NCI-H748 (cell line): ENCODE data around the gene ZCWPW1.

Experiments used
- DNase-seq: peaks from one replicate; lab custom pipeline; 2025; ENCODE audit not compliant: unreplicated experiment; lab: John Stamatoyannopoulos, UW

The ZCWPW1 gene

DNA sequence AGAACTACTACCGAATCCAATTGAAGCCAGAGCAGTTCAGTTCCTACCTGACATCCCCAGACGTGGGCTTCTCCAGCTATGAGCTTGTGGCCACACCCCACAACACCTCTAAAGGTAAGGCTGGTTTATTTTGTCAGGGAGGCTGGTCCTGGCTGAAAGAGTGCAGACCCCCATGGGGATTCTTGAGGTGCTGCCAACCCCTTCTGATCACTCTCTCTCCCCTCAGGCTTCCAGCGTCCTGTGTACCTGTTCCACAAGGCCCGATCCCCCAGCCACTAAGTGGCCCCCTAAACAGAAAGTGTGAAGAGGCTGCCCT, 4.7 kb upstream of the ZCWPW1 start:
- DNase-seq: no peak

DNA sequence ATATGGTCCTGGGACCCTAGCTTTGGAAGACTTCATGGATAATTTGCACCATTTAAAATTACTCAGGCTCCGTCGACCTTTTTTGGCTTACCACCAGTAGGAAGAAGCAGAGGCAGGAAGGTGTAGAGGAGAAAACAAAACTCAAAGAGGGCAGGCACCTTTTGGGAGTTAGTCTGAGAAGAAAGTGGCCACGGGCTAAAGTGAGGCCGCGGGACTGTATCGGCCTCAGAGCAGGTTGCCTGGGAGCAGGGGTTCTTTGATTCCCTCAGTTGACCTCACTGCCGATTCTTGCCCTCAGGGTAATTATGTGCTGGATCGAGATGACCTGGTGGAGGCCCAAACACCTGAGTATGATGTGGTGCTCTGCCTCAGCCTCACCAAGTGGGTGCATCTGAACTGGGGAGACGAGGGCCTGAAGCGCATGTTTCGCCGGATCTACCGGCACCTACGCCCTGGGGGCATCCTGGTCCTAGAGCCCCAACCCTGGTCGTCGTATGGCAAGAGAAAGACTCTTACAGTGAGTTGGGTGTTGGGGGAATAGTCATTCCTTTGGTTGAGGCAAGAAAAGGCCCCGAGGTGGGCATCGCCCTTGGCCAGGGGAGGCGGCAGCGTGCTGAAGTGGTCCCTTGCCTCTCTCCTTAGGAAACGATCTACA, 4.2 kb upstream of the ZCWPW1 start:
- no peak for DNase-seq

DNA sequence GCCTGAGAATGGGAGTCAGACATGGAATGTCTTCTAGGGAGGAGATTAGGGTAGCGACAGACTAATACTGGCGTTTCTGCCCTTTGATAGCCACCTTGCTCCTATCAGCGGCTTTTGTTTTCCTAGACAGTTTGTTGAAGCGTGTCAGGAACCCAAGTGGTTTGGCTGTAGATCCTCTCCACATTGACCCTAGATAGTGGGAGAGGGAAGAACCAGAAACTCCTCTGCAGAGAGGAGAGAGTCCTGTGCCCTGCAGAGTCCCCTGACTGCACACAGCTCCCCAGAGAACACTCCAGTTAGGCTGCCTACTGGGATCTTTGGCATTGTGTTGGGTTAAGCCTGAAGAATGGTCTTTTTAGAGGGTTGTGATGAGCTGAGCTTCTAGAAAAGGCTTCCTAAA, 3.5 kb upstream of the ZCWPW1 start:
- no peak for DNase-seq

DNA sequence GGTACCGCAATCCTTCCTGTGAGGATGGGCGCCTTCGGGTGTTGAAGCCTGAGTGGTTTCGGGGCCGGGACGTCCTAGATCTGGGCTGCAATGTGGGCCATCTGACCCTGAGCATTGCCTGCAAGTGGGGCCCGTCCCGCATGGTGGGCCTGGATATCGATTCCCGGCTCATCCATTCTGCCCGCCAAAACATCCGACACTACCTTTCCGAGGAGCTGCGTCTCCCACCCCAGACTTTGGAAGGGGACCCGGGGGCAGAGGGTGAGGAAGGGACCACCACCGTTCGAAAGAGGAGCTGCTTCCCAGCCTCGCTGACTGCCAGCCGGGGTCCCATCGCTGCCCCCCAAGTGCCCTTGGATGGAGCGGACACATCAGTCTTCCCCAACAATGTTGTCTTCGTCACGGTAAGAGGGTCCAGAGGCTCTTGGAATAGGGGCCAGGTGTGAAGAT, 2.8 kb upstream of the ZCWPW1 start:
- DNase-seq: no peak

DNA sequence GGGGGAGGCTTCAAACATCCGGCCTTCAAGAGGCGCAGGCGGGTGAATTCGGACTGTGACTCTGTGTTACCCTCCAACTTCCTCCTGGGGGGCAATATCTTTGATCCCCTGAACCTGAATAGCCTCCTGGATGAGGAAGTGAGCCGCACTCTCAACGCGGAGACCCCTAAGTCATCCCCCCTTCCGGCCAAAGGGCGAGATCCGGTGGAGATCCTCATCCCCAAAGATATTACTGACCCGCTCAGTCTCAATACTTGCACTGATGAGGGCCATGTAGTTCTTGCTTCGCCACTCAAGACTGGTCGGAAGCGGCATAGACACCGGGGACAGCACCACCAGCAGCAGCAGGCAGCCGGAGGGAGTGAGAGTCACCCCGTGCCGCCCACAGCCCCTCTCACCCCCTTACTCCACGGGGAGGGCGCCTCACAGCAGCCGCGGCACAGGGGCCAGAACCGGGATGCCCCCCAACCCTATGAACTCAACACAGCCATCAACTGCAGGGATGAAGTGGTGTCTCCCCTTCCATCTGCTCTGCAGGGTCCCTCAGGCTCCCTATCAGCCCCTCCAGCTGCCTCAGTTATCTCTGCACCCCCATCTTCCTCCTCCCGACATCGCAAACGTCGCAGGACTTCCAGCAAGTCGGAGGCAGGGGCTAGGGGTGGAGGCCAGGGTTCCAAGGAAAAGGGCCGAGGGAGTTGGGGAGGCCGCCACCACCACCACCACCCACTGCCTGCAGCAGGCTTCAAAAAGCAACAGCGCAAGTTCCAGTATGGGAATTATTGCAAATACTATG, 2.2 kb upstream of the ZCWPW1 start:
- DNase-seq: peak; percentile 46

DNA sequence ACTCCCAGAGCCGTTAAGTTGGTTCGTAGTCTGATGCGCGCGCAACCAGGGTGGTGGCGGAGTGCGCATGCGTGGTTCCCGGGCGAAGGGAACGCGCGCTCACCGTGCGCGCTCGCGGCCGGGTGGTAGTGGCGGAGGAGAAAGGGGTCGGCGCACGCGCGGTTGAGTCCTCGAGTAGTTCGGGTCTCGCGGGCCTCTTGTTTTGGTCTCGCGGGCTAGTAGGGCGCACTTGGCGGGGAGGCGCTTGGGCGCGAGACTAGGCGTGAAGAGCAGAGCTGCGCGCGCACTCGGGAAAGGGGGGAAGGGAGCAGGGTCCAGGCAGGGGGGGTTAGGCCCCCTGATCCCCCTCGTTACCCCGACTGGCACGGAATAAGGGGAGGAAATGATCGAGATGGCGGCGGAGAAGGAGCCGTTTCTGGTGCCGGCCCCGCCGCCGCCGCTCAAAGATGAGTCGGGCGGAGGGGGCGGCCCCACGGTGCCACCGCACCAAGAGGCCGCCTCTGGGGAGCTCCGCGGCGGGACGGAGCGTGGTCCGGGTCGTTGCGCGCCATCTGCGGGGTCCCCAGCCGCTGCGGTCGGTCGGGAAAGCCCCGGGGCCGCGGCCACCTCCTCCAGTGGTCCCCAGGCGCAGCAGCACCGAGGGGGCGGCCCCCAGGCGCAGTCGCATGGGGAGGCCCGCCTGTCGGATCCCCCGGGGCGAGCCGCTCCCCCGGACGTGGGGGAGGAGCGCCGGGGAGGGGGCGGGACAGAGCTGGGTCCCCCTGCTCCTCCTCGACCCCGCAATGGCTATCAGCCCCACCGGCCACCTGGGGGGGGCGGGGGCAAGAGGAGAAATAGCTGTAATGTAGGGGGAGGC, 1.4 kb upstream of the ZCWPW1 start, which contains the start of gene MEPCE:
TSS of gene MEPCE (plus strand) at position 195 of the 856 bp plus-strand sequence. CDS start at position 383, 188 bp downstream.
- peak; percentile 98 for DNase-seq

DNA sequence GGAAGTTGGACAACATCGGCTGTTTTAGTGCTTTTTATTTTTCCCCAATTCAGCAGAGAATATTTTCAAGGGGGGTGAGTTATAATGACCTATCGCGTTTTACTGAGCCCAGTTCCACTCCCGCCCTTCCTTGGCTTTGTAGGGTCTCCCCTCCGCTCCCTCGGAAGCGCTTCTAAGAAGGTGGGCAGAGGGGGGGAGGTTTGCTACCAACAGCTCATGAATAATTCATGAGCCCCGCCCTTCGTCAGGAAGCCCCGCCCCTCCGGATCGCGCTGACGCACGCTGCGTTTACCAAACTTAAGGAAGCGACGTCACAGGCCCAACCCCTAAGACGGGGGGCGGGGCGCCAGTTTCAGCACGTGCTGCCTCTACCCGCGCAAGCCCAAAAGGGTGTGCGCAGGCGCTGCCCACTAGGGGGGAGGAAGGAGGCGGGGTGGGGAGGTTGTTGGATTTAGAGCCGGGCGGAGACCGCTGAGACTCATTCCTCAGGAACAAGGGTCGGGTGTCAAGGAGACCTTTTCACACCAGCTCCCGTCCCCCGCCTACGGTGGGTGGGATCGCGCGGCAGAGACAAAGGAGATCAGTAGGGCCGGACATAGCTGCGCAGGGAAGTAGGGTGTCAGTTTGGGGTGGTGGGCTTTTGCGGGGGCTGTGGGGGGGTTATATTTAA, 599 bp upstream of the ZCWPW1 start:
- peak; percentile 99 for DNase-seq

DNA sequence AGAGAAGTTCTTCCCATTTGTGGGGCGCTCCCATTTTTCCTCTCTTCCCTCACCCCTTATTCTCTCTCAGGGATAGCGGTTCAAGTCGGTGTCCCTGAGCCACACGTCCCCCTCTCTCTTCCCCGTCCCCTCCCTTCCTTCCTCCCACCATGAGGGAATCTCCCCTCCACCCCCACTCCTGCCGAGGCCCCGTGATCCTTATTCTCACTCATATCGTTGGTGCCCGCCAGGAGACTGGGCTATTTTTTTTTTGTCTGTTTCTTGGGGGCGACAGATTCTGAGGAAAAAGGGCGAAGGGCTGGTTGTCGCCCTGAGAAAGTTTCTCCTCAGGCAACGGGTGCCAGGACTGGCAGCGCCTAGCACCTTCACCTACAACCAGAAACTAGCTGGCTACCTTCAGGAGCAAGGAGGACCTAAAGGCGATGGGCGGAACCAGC, 723 bp downstream of the ZCWPW1 start:
- no peak for DNase-seq

DNA sequence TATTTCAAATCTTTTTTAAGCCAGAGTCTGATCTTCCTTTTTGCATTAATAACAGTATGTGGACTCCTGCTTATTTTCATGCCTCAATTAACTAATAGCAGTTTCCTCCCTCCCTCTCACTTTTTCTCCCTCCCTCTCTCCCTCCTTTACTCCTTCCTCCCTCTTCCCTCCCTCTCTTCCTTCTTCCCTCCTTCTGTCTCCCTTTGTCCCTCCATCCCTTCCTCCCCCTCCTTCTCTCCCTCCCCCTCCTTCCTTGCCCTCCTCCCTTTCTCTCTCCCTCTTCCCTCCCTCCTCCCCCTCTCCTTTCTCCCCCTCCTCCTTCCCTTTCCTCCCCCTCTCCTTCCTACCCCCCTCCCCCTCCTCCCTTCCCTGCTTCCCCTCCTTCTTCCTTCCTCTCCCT, 2.0 kb downstream of the ZCWPW1 start:
- DNase-seq: no peak

DNA sequence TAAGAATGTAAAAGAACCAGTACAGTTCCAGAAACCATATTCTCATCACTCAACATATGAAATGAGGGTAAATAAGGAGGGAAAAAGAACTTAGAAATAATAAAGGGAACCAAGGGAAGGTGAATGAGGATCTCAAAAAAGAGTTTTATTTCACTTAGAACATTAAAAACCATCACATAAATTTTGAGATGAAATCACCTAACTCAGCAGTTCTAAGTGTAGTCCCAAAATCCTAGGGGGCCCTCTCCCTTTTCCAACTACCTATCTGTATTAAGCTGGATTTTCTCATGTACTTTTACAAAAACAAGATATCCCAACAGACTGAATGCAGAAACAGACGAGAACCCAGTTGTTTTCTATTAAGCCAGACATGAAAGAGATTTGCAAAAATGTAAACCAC, 3.2 kb downstream of the ZCWPW1 start:
- no peak for DNase-seq

DNA sequence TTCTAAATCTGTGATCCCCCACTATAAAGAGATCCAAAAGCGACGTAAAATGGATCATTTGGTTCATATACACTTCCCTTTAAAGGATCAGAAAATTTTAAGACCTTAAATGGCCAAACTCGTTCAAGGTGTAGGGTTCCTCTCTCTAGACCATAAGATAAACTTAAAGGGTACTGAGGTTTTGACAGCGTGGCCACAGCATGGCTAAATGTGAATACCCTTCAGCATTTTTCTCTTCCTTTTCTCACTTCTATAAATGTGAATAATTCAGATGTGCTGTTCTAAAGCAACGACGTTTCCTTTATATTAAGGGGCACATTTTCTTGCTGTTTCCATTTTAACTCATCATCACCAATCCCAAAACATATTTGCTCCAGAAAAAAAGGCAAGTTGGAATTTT, 5.2 kb downstream of the ZCWPW1 start:
- DNase-seq: no peak

DNA sequence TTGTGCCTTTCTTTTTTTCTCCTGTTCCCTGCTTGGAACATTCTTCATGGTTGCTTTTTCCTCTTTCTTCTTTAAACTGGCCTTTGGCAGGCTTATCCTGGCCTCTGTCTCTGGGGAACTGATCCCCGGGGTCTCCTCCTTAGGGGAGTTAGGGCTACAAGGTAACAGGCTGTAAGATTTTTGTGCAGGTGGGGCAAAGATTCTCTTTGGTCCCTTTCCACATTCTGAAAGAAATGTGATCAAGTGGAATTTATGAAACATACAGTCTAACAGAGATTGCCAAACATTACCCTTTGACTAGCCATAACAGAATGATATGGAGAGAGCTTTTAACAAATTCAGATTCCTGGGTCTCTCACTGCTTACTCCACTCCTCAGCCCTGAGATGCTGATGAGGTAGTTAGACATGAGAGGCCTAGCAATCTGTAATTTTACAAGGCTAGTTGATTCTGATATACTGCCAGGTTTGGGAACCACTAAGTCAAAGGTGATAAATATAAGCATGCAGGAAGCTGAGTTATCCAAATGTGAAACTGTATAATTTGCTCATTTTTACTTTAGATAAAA, 8.8 kb downstream of the ZCWPW1 start:
- DNase-seq: no peak

DNA sequence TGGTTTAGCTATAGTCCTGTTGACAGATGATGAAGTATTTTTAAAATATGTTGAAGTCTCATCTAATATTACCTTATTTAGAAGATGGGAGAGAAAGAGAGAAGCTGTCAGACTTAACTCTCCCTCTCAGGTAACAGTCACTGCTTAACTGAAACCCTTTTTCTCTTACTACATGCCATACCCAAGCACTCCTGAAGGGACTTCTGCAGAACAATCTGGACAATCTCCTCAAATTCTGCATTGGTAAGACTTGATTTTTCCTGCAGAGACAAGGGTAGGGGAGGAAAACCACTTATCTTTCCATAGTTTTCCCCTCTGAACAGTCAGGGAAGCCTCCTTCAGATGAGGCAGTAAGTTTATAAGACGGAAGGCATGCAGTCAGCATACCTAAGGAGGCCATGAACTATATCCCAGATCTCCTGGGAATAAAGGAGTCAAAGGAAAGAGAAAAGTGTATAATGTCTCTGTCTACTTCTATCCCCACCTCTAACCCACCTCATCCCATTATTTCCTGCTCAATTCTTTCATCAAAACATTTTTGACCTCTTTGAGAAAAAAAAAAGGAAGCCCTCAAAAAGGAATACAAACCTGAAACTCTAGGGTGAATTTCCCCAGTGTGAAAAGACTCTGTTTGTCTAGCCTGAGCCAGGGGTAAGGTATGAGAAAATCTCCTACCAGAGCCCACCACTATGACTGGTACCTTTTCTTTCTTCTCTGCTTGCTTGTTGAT, 9.4 kb downstream of the ZCWPW1 start:
- no peak for DNase-seq

DNA sequence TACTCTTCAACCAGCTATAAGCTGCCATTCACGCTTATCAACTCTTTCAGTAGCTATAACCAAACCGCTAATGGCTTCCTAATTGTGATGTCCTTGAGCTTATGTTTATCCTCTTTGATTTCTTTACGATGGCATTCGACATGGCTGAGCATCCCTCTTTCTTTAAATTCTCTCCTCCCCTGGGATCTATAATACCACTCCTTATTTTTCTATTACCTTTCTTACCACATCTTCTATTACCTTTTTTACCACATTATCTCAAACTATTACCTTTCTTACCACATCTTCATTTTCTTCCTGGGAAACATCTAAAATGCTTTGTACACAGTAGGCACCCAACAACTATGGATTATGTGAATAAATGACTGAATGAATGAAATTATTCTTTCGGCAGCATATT, 13.1 kb downstream of the ZCWPW1 start:
- no peak for DNase-seq

DNA sequence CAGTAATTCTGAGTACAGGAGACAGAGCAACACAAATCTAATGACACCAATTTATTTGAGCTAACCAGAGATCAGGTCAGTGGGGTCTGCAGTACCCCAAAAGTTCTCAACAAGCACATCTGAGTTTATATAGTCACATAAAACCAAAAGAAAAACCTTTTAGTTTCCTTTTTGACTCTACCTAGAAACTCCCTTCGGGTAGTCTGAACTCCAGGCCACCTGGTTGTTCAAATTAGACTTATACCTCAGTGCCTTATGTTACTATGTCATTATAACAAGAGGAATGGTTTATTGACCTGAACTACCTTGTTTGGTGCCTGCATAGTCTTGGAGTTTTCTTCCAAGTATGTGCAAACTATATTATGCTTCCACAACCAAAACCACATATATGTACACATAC, 14.6 kb downstream of the ZCWPW1 start:
- no peak for DNase-seq

DNA sequence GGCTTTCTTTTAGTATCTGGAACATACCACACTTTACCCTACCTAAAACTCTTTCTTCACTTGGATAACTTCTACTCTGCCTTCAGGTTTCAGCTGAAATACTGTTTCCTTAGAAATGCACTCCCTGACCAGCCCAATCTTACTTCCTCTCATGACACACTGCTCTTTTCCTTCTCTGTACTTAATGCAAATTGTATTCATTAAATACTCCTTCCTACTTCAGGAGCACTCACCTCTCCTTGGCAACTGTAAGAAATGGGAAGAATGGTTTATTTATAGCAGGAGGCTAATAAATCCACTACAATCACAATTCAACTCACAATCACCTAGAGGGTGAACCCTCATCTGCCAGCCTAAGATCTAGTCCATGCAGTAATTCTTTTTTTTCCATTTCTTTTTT, 15.2 kb downstream of the ZCWPW1 start:
- no peak for DNase-seq

DNA sequence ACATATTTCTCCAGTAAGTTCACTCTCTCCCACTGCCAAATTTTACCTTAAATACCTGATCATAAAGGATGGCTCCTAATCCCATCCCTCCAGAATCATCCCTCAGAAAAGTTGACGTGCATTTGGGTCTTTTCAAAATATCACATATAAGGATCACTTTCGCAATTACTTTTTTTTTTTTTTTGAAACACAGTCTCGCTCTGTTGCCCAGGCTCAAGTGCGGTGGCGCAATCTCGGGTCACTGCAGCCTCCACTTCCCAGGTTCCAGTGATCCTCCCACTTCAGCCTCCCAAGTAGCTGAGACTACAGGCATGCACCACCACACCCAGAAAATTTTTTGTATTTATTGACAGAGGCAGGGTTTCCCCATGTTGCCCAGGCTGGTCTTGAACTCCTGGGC, 17.4 kb downstream of the ZCWPW1 start:
- no peak for DNase-seq

DNA sequence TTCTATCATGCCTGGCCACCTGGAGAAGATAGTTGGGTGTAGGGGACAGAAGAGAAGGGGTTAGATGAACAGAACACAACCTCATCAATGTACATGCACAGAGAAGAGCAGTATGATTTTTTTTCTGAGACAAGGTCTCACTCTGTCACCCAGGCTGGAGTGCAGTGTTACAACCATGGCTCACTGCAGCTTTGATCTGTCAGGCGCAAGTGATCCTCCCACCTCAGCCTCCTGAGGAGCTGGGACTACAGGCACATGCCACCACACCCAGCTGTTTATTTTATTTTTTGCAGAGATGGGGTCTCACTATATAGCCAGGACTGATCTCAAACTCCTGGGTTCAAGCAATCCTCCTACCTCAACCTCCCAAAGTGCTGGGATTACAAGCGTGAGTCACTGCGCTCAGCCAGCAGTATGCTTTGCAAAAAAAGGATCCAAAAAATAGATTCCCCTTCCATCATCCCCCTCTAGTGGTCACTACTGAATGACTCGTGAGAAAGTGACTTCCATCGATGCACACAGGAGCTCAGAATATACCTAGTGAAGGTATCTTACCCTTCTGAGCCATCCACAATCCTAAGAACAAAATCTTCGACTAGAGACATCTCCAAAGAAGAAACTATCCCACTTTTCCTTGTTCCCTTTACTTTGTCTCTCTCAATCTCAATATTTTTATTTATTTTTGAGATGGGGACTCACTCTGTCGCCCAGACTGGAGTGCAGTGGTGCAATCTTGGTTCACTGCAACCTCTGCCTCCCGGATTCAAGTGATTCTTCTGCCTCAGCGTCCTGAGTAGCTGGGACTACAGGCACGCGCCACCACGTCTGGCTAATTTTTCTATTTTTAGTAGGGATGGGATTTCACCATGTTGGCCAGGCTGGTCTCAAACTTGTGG, 21.0 kb downstream of the ZCWPW1 start:
- peak; percentile 52 for DNase-seq

DNA sequence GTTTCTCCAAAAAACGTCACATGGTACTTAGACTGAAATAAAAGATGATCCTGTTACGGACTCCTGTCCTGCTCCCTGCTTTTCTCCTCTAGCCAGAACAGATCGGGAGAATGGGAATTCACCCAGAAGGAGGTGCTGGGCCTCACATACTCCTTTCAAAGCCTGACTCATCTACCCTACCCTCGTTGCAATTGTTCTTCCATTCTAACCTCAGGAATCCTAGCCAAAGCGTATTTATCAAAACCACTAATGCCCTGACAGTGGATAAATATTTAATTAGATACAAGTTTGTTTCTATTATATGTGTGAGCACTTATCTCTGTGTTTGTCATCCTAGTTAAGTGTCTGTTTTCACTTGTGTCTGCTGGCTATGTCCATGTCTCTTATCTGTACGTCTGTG, 21.7 kb downstream of the ZCWPW1 start:
- DNase-seq: no peak
